Stimulated activated CD4-positive, alpha-beta T cell treated with anti-CD3 and anti-CD28 coated beads, Interleukin-12 subunit alpha, Interleukin-12 subunit beta, amount 100 ng/mL, for 4 hours (primary cell): ENCODE measurements around the gene CCDC141.

Experiments
- DNase-seq: peaks from one replicate; pipeline ENCODE4 v3.0.0-alpha.2; 2020

Gene CCDC141

GRCh38 chr2:178905261-178905660 lies 144.7 kb downstream of the CCDC141 start:
- no peak for DNase-seq

- DNase-seq, result no peak
These were observed 150.3 kb downstream of the CCDC141 start for GRCh38 chr2:178899656-178900055.

GRCh38 chr2:178895872-178896271 lies 154.1 kb downstream of the CCDC141 start:
- DNase-seq, result no peak

GRCh38 chr2:178895171-178895570 lies 154.8 kb downstream of the CCDC141 start:
- DNase-seq, result no peak

GRCh38 chr2:178892751-178893625 lies 156.9 kb downstream of the CCDC141 start:
- DNase-seq, result no peak

- DNase-seq, result no peak
These were observed 157.9 kb downstream of the CCDC141 start for GRCh38 chr2:178891959-178892485.

- peak; percentile 46 for DNase-seq
These were observed 158.5 kb downstream of the CCDC141 start for GRCh38 chr2:178891265-178891958.

GRCh38 chr2:178886006-178886405 lies 163.9 kb downstream of the CCDC141 start:
- no peak for DNase-seq

GRCh38 chr2:178884440-178884839 lies 165.5 kb downstream of the CCDC141 start:
- no peak for DNase-seq

- no peak for DNase-seq
These were observed 167.1 kb downstream of the CCDC141 start for GRCh38 chr2:178882666-178883440.

GRCh38 chr2:178881075-178881474 lies 168.9 kb downstream of the CCDC141 start:
- DNase-seq, result no peak

GRCh38 chr2:178880257-178880656 lies 169.7 kb downstream of the CCDC141 start:
- no peak for DNase-seq

GRCh38 chr2:178877874-178878273 lies 172.1 kb downstream of the CCDC141 start:
- no peak for DNase-seq

- no peak for DNase-seq
These were observed 175.3 kb downstream of the CCDC141 start for GRCh38 chr2:178874529-178875240.

- no peak for DNase-seq
These were observed 176.0 kb downstream of the CCDC141 start for GRCh38 chr2:178873912-178874311.

GRCh38 chr2:178871536-178871935 lies 178.4 kb downstream of the CCDC141 start:
- DNase-seq, result no peak

GRCh38 chr2:178870703-178871102 lies 179.2 kb downstream of the CCDC141 start:
- DNase-seq, result no peak

- no peak for DNase-seq
These were observed 183.9 kb downstream of the CCDC141 start for GRCh38 chr2:178865999-178866398.

- no peak for DNase-seq
These were observed 184.6 kb downstream of the CCDC141 start for GRCh38 chr2:178865146-178865936.

- no peak for DNase-seq
These were observed 185.9 kb downstream of the CCDC141 start for GRCh38 chr2:178863856-178864620.
